ENCODE measurements around the gene PMM2.

Gene PMM2

GRCh38 chr16:8888951-8889892, 91.6 kb downstream of the PMM2 start:
- DNase-seq, result no peak

- no peak for DNase-seq
Measured at GRCh38 chr16:8889893-8890548, 92.4 kb downstream of the PMM2 start.

GRCh38 chr16:8890549-8890921, 92.9 kb downstream of the PMM2 start:
- no peak for DNase-seq

- no peak for DNase-seq
Measured at GRCh38 chr16:8892101-8892575, 94.5 kb downstream of the PMM2 start.

- no peak for DNase-seq
Measured at GRCh38 chr16:8893426-8893825, 95.8 kb downstream of the PMM2 start.

GRCh38 chr16:8893976-8894690, 96.5 kb downstream of the PMM2 start:
- no peak for DNase-seq

- no peak for DNase-seq
Measured at GRCh38 chr16:8894736-8895334, 97.2 kb downstream of the PMM2 start.

- DNase-seq, result no peak
Measured at GRCh38 chr16:8898660-8899318, 101.2 kb downstream of the PMM2 start.
